HEK293T (cell line): Measurements from ENCODE around the gene HOMER3.
"Not testable (repeated sequence)": the region's sequence is repeated elsewhere in the genome, so short reads cannot be mapped to it uniquely, and the experiment has no call there.

Source experiments
- CTCF ChIA-PET: fragments of 350-600 bp; formaldehyde crosslinking; extraction: SDS; loops from one replicate; lab custom pipeline; 2021; ENCODE audit warnings: antibody characterized with exemption, inconsistent platforms; lab: Yijun Ruan, JAX
- POLR2A ChIA-PET: fragments of 350-600 bp; formaldehyde crosslinking; extraction: SDS; loops from one replicate; lab custom pipeline; 2020; ENCODE audit warnings: antibody characterized with exemption, inconsistent platforms; lab: Yijun Ruan, JAX
- DNase-seq: peaks from one replicate; pipeline ENCODE4 v3.0.0; 2012; ENCODE audit warnings: mixed read lengths; ENCODE audit errors: extremely low spot score
- ARNT ChIP-seq: fragments of 450-650 bp; IDR thresholded peaks from 2 replicates; pipeline ENCODE4 v1.6.1; 2017; ENCODE audit warnings: mild to moderate bottlenecking
- BHLHE40 ChIP-seq: fragments of 450-650 bp; IDR thresholded peaks from 2 replicates; pipeline ENCODE4 v1.6.1; 2016; ENCODE audit warnings: mild to moderate bottlenecking, moderate library complexity, borderline replicate concordance
- CTBP1 ChIP-seq: fragments of 450-650 bp; IDR thresholded peaks from 2 replicates; pipeline ENCODE4 v1.6.1; 2016; ENCODE audit warnings: borderline replicate concordance
- ELF4 ChIP-seq: fragments of 450-650 bp; IDR thresholded peaks from 2 replicates; pipeline ENCODE4 v1.6.1; 2017; ENCODE audit warnings: antibody characterized with exemption
- FOXA1 ChIP-seq: fragments of 450-650 bp; IDR thresholded peaks from 2 replicates; pipeline ENCODE4 v1.6.1; 2016; ENCODE audit warnings: mild to moderate bottlenecking
- FOXK2 ChIP-seq: fragments of 450-650 bp; IDR thresholded peaks from 2 replicates; pipeline ENCODE4 v1.6.1; 2016; ENCODE audit warnings: mild to moderate bottlenecking
- FOXM1 ChIP-seq: fragments of 450-650 bp; IDR thresholded peaks from 2 replicates; pipeline ENCODE4 v1.6.1; 2017; ENCODE audit warnings: mild to moderate bottlenecking, borderline replicate concordance
- HDGF ChIP-seq: fragments of 450-650 bp; IDR thresholded peaks from 2 replicates; pipeline ENCODE4 v1.6.1; 2017; ENCODE audit warnings: antibody characterized with exemption, borderline replicate concordance
- L3MBTL2 ChIP-seq: fragments of 450-650 bp; conservative IDR thresholded peaks from 2 replicates; pipeline ENCODE4 v1.6.1; 2016; ENCODE audit warnings: mild to moderate bottlenecking
- LEF1 ChIP-seq: fragments of 450-650 bp; IDR thresholded peaks from 2 replicates; pipeline ENCODE4 v1.6.1; 2017; ENCODE audit warnings: mild to moderate bottlenecking, borderline replicate concordance
- NFRKB ChIP-seq: fragments of 450-650 bp; IDR thresholded peaks from 2 replicates; pipeline ENCODE4 v1.6.1; 2016; ENCODE audit warnings: mild to moderate bottlenecking, moderate library complexity
- PKNOX1 ChIP-seq: fragments of 450-650 bp; IDR thresholded peaks from 2 replicates; pipeline ENCODE4 v1.6.1; 2016
- SP1 ChIP-seq: fragments of 450-650 bp; IDR thresholded peaks from 2 replicates; pipeline ENCODE4 v1.6.1; 2017
- SUZ12 ChIP-seq: fragments of 450-650 bp; IDR thresholded peaks from 2 replicates; pipeline ENCODE4 v1.6.1; 2016; ENCODE audit warnings: mild to moderate bottlenecking
- TARDBP ChIP-seq: fragments of 450-650 bp; IDR thresholded peaks from 2 replicates; pipeline ENCODE4 v1.6.1; 2016
- ZNF384 ChIP-seq: fragments of 450-650 bp; IDR thresholded peaks from 2 replicates; pipeline ENCODE4 v1.6.1; 2016

HOMER3 gene

GRCh38 chr19:18964121-18964520, 23.1 kb upstream of the HOMER3 start:
- TF ChIP-seq LEF1 (no peak), FOXK2 (no peak), ARNT (no peak), CTBP1 (no peak), PKNOX1 (no peak), FOXA1 (no peak), ELF4 (no peak), NFRKB (no peak), TARDBP (no peak), L3MBTL2 (no peak), SUZ12 (no peak), BHLHE40 (no peak), SP1 (no peak), FOXM1 (no peak)
- ChIA-PET CTCF (interaction anchor here (0.7 kb wide), 1 partner anchor 349 kb away, joined by 3 read pairs; no protein-coding TSS in a partner anchor), POLR2A (no interaction called here)
- no peak for DNase-seq

- CTCF ChIA-PET: no interaction called here
- no peak for DNase-seq
- POLR2A ChIA-PET: no interaction called here
These were observed 21.0 kb upstream of the HOMER3 start for GRCh38 chr19:18961767-18962620.

GRCh38 chr19:18960370-18960769, 19.4 kb upstream of the HOMER3 start:
- no peak for TF ChIP-seq PKNOX1
- TF ChIP-seq ZNF384: no peak
- TF ChIP-seq CTBP1: no peak
- no peak for TF ChIP-seq HDGF
- TF ChIP-seq ARNT: no peak
- no peak for TF ChIP-seq BHLHE40
- TF ChIP-seq L3MBTL2: no peak
- TF ChIP-seq LEF1: no peak
- TF ChIP-seq SUZ12: no peak
- no peak for TF ChIP-seq ELF4
- TF ChIP-seq FOXA1: no peak
- TF ChIP-seq FOXK2: no peak
- TF ChIP-seq TARDBP: no peak
- no peak for TF ChIP-seq SP1
- no peak for TF ChIP-seq NFRKB
- no peak for TF ChIP-seq FOXM1
- ChIA-PET CTCF (interaction anchor here (0.7 kb wide), 1 partner anchor 27 kb away, joined by 3 read pairs; no protein-coding TSS in a partner anchor), POLR2A (no interaction called here)
- DNase-seq: no peak

More at GRCh38 chr19:18961767-18962620, 21.0 kb upstream of the HOMER3 start:
- TF ChIP-seq L3MBTL2 (no peak), CTBP1 (no peak), NFRKB (no peak)

- no peak for TF ChIP-seq ELF4
- no peak for TF ChIP-seq FOXA1
- TF ChIP-seq HDGF: no peak
- no peak for TF ChIP-seq FOXM1
- no peak for TF ChIP-seq ARNT
- TF ChIP-seq SUZ12: no peak
- TF ChIP-seq LEF1: no peak
- no peak for TF ChIP-seq NFRKB
- TF ChIP-seq SP1: no peak
- no peak for TF ChIP-seq CTBP1
- TF ChIP-seq BHLHE40: no peak
- CTCF ChIA-PET: interaction anchor here (1.0 kb wide), 1 partner anchor 29 kb away, joined by 3 read pairs; no protein-coding TSS in a partner anchor
- DNase-seq: no peak
- POLR2A ChIA-PET: no interaction called here
These were observed 14.0 kb upstream of the HOMER3 start for GRCh38 chr19:18955042-18955441.

GRCh38 chr19:18954094-18954493, 13.1 kb upstream of the HOMER3 start:
- no peak for DNase-seq
- POLR2A ChIA-PET: no interaction called here
- no peak for TF ChIP-seq ZNF384
- TF ChIP-seq SUZ12: no peak
- CTCF ChIA-PET: no interaction called here

- CTCF ChIA-PET, POLR2A ChIA-PET, DNase-seq: not testable (repeated sequence)
These were observed 11.5 kb upstream of the HOMER3 start for GRCh38 chr19:18952364-18953003.
